HCT116 (cell line): ENCODE data around the gene KCNJ4. TPM values are rescaled to one million over a fixed set of nuclear protein-coding genes. Genes with fewer than 3 reads are reported as not detected.

Experiments
- ATAC-seq: fragments of 200-7000 bp; cut with Tn5 transposase; 2 replicates; pipeline ENCODE4 v1.9.1; 2020; ENCODE audit warnings: mild to moderate bottlenecking, moderate library complexity
- BruUV-seq: library from RNA; stranded (reverse); fragments of 400-500 nt; replicated peaks from 2 replicates; lab custom pipeline; 2021; lab: Mats Ljungman, UMichigan
- CTCF ChIA-PET: fragments of 300-600 bp; sonication (Branson Sonifier 250); formaldehyde crosslinking; loops from one replicate; lab custom pipeline; 2021; ENCODE audit warnings: antibody characterized with exemption; lab: Charles Lee
- POLR2A ChIA-PET: fragments of 300-600, 350-600 bp; sonication (Branson Sonifier 250); formaldehyde crosslinking; loops from one replicate; lab custom pipeline; 2021; ENCODE audit warnings: antibody characterized with exemption; lab: Charles Lee
- RAD21 ChIA-PET, 2 experiments: fragments of 300-600 bp; sonication (Branson Sonifier 250); formaldehyde crosslinking; loops; one replicate each; lab custom pipeline; 2023; ENCODE audit warnings: low total read pairs in 2 of 2; ENCODE audit not compliant: uncharacterized antibody in 2 of 2, unreplicated experiment in 2 of 2, low non-redundant PET in 1 of 2; lab: Charles Lee
- DNase-seq: peaks from one replicate; pipeline ENCODE4 v3.0.0-alpha.2; 2010; ENCODE audit warnings: low read depth, low spot score
- H2AFZ ChIP-seq: fragments of 200-600 bp; shearing (Covaris generic), sonication (generic); 2 replicates; pipeline ENCODE4 v1.6.1; 2017; ENCODE audit warnings: low read depth, mixed run types, mixed read lengths, antibody characterized with exemption, low read length; ENCODE audit not compliant: poor library complexity, severe bottlenecking
- H3K27ac ChIP-seq: 2 replicates; pipeline ENCODE4 v1.5.1; 2012; ENCODE audit warnings: low read depth, low read length
- H3K27me3 ChIP-seq: fragments of 200-600 bp; sonication (generic); 2 replicates; pipeline ENCODE4 v1.6.1; 2016; ENCODE audit warnings: mixed run types, low read length, mixed read lengths; ENCODE audit not compliant: insufficient read depth
- H3K36me3 ChIP-seq, 2 experiments: fragments of 200-500 bp in 1 of 2; fragments of 200-600 bp in 1 of 2; sonication (Bioruptor generic) in 1 of 2; sonication (generic) in 1 of 2; 2 replicates each; pipeline versions ENCODE4 v1.5.1 to v1.6.1; 2014 to 2016; ENCODE audit warnings: low read length in 2 of 2, inconsistent platforms in 1 of 2, mixed read lengths in 1 of 2, mixed run types in 1 of 2; ENCODE audit not compliant: insufficient read depth in 2 of 2, control insufficient read depth in 1 of 2
- H3K4me1 ChIP-seq, 2 experiments: fragments of 200-600 bp in 1 of 2; sonication (generic) in 1 of 2; 2 replicates each; pipeline versions ENCODE4 v1.5.1 to v1.6.1; 2012 to 2017; ENCODE audit warnings: low read length in 2 of 2, inconsistent platforms in 1 of 2, mild to moderate bottlenecking in 1 of 2, mixed read lengths in 1 of 2, mixed run types in 1 of 2, moderate library complexity in 1 of 2; ENCODE audit not compliant: insufficient read depth in 2 of 2, control insufficient read depth in 1 of 2
- H3K4me2 ChIP-seq: fragments of 200-600 bp; sonication (generic); 2 replicates; pipeline ENCODE4 v1.6.1; 2017; ENCODE audit warnings: mixed run types, low read length, mixed read lengths
- H3K4me3 ChIP-seq, 2 experiments: fragments of 200-600 bp in 1 of 2; sonication (generic) in 1 of 2; replicated peaks in 1 of 2; 2 replicates each; pipeline ENCODE4 v1.5.1; 2011 to 2016; ENCODE audit warnings: low read length in 2 of 2, control low read depth in 1 of 2, low read depth in 1 of 2, mild to moderate bottlenecking in 1 of 2, mixed read lengths in 1 of 2, mixed run types in 1 of 2
- H3K79me2 ChIP-seq: fragments of 200-600 bp; sonication (generic); 2 replicates; pipeline ENCODE4 v1.6.1; 2017; ENCODE audit warnings: mild to moderate bottlenecking, mixed run types, low read length, moderate library complexity, mixed read lengths; ENCODE audit not compliant: insufficient read depth
- H3K9ac ChIP-seq: fragments of 200-600 bp; sonication (generic); 2 replicates; pipeline ENCODE4 v1.6.1; 2016; ENCODE audit warnings: low read length, mixed read lengths
- H3K9me2 ChIP-seq: fragments of 200-600 bp; sonication (generic), shearing (Covaris generic); 2 replicates; pipeline ENCODE4 v1.6.1; 2017; ENCODE audit warnings: mixed run types, mild to moderate bottlenecking, moderate library complexity; ENCODE audit not compliant: insufficient read depth
- H3K9me3 ChIP-seq, 2 experiments: fragments of 200-500 bp in 1 of 2; fragments of 200-600 bp in 1 of 2; sonication (Bioruptor generic) in 1 of 2; sonication (generic) in 1 of 2; 2 replicates each; pipeline ENCODE4 v1.6.1; 2014 to 2017; ENCODE audit warnings: low read length in 2 of 2, mixed read lengths in 2 of 2, inconsistent platforms in 1 of 2, low read depth in 1 of 2, mild to moderate bottlenecking in 1 of 2, mixed run types in 1 of 2, moderate library complexity in 1 of 2; ENCODE audit not compliant: control insufficient read depth in 1 of 2, insufficient read depth in 1 of 2
- H4K20me1 ChIP-seq: fragments of 200-600 bp; sonication (generic), shearing (Covaris generic); 2 replicates; pipeline ENCODE4 v1.6.1; 2017; ENCODE audit warnings: mixed run types, mild to moderate bottlenecking, moderate library complexity; ENCODE audit not compliant: insufficient read depth
- CBX3 ChIP-seq: IDR thresholded peaks from 2 replicates; pipeline ENCODE4 v1.6.1; 2012; ENCODE audit warnings: low read depth
- CEBPB ChIP-seq: IDR thresholded peaks from 2 replicates; pipeline ENCODE4 v1.6.1; 2012; ENCODE audit warnings: low read depth
- EGR1 ChIP-seq: IDR thresholded peaks from 2 replicates; pipeline ENCODE4 v1.6.1; 2012; ENCODE audit warnings: low read depth
- EZH2 ChIP-seq: fragments of 200-600 bp; sonication (generic); IDR thresholded peaks from 2 replicates; pipeline ENCODE4 v1.6.1; 2017; ENCODE audit warnings: antibody characterized with exemption, mixed run types
- EZH2phosphoT487 ChIP-seq: fragments of 200-600 bp; IDR thresholded peaks from 2 replicates; pipeline ENCODE4 v1.6.1; 2018; ENCODE audit warnings: antibody characterized with exemption, borderline replicate concordance
- FOSL1 ChIP-seq: IDR thresholded peaks from 2 replicates; pipeline ENCODE4 v1.6.1; 2012; ENCODE audit warnings: low read depth
- JUND ChIP-seq: IDR thresholded peaks from 2 replicates; pipeline ENCODE4 v1.6.1; 2012
- POLR2AphosphoS5 ChIP-seq: IDR thresholded peaks from 2 replicates; pipeline ENCODE4 v1.6.1; 2011; ENCODE audit warnings: mild to moderate bottlenecking, low read depth, low read length, moderate library complexity
- RAD21 ChIP-seq: IDR thresholded peaks from 2 replicates; pipeline ENCODE4 v1.6.1; 2012; ENCODE audit warnings: low read depth, mild to moderate bottlenecking
- SIN3A ChIP-seq: IDR thresholded peaks from 2 replicates; pipeline ENCODE4 v1.6.1; 2012; ENCODE audit warnings: low read depth
- SRF ChIP-seq: IDR thresholded peaks from 2 replicates; pipeline ENCODE4 v1.6.1; 2012; ENCODE audit warnings: low read depth
- TCF7L2 ChIP-seq: IDR thresholded peaks from 2 replicates; pipeline ENCODE4 v1.7.0; 2011; ENCODE audit warnings: borderline replicate concordance, inconsistent platforms; ENCODE audit not compliant: insufficient read depth, insufficient read length; ENCODE audit errors: extremely low read depth
- intact Hi-C: fragments of 100-400 bp; cut with micrococcal nuclease; formaldehyde crosslinking; loops from 2 replicates; pipeline ENCODE4 v1.10.0; 2022
- total RNA-seq: library from RNA; stranded (reverse); gene quantifications from one replicate; pipeline ENCODE4 v1.2.1, GENCODE V29; 2021; ENCODE audit not compliant: unreplicated experiment
- TF ChIP-seq, protein P1 (sequence below): IDR thresholded peaks from 2 replicates; pipeline ENCODE4 v1.6.1; 2012; ENCODE audit warnings: low read depth
- TF ChIP-seq, protein P2 (sequence below): IDR thresholded peaks from 2 replicates; pipeline ENCODE4 v1.6.1; 2012

The KCNJ4 gene
- total RNA-seq, 1 experiment from 2014 or later = not detected

DNA sequence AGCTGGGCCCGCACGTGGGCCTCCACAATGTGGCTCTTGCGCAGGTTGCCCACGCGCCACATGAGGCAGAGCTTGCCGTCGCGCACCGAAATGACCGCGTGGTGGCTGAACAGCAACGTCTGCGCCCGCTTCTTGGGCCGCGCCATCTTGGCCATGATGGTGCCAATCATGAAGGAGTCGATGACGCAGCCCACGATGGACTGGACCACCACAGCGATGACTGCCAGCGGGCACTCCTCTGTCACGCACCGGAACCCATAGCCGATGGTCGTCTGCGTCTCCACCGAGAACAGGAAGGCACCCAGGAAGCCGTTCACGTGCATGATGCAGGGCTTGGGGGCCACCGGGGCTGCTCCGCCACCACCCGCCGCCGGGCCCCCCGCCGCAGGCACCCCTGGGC, 27.5 kb downstream of the KCNJ4 start:
- CTCF ChIA-PET = no interaction called here
- POLR2A ChIA-PET = no interaction called here

DNA sequence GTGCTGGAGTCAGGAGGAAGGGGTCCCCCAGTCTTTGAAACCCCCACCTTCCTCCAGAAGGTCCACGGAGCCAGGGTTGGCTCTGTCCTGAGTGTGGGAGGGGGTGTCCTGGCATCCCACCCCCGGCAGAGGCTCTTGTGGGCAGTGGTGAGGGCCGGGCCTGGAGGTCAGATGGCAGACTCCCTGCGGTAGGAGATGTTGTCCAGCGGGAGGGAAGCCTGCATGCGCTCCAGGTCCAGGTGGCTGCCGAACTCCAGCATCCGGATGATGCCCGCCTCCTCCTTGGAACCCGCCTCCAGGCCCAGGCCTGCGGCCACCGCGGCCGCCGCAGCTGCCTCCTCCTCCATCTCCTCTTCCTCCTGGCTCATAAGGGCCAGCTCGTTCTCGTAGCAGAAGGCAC, 28.4 kb downstream of the KCNJ4 start:
- H3K79me2 ChIP-seq = no peaks in the 10 kb centered on the region
- ChIA-PET CTCF (no interaction called here), RAD21 (no interaction called here), POLR2A (no interaction called here)
- H3K4me2 ChIP-seq = no peak overlapping the region
- peaks cover 8 to 32% of the 10 kb centered on the region in 2 experiments for H3K4me1 ChIP-seq
- no peak overlapping the region for H2AFZ ChIP-seq
- H4K20me1 ChIP-seq = no peaks in the 10 kb centered on the region
- no peaks in the 10 kb centered on the region for H3K36me3 ChIP-seq
- ATAC-seq (no peak), DNase-seq (no peak)
- no peak overlapping the region for H3K4me3 ChIP-seq
- BruUV-seq = no TSS peak
- H3K9ac ChIP-seq = no peak overlapping the region
- TF ChIP-seq CBX3 (no peak), TCF7L2 (no peak), FOSL1 (no peak), POLR2AphosphoS5 (no peak), SIN3A (no peak), JUND (no peak), EGR1 (no peak), EZH2 (no peak)
- TF ChIP-seq, protein P1, sequence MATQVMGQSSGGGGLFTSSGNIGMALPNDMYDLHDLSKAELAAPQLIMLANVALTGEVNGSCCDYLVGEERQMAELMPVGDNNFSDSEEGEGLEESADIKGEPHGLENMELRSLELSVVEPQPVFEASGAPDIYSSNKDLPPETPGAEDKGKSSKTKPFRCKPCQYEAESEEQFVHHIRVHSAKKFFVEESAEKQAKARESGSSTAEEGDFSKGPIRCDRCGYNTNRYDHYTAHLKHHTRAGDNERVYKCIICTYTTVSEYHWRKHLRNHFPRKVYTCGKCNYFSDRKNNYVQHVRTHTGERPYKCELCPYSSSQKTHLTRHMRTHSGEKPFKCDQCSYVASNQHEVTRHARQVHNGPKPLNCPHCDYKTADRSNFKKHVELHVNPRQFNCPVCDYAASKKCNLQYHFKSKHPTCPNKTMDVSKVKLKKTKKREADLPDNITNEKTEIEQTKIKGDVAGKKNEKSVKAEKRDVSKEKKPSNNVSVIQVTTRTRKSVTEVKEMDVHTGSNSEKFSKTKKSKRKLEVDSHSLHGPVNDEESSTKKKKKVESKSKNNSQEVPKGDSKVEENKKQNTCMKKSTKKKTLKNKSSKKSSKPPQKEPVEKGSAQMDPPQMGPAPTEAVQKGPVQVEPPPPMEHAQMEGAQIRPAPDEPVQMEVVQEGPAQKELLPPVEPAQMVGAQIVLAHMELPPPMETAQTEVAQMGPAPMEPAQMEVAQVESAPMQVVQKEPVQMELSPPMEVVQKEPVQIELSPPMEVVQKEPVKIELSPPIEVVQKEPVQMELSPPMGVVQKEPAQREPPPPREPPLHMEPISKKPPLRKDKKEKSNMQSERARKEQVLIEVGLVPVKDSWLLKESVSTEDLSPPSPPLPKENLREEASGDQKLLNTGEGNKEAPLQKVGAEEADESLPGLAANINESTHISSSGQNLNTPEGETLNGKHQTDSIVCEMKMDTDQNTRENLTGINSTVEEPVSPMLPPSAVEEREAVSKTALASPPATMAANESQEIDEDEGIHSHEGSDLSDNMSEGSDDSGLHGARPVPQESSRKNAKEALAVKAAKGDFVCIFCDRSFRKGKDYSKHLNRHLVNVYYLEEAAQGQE = no peak
- TF ChIP-seq, protein P2, sequence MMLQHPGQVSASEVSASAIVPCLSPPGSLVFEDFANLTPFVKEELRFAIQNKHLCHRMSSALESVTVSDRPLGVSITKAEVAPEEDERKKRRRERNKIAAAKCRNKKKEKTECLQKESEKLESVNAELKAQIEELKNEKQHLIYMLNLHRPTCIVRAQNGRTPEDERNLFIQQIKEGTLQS = no peak
- no peak overlapping the region for H3K27ac ChIP-seq
- intact Hi-C loops = no loop called here
- no peaks in the 10 kb centered on the region for H3K9me2 ChIP-seq
- no peaks in the 10 kb centered on the region for H3K27me3 ChIP-seq
- H3K9me3 ChIP-seq = no peaks in the 10 kb centered on the region

More for the DNA sequence above, 27.5 kb downstream of the KCNJ4 start:
- no peak overlapping the region for H3K4me2 ChIP-seq
- intact Hi-C loops = no loop called here
- H3K36me3 ChIP-seq = no peaks in the 10 kb centered on the region
- no peaks in the 10 kb centered on the region for H3K27me3 ChIP-seq
- H3K79me2 ChIP-seq = no peaks in the 10 kb centered on the region
- H3K27ac ChIP-seq = no peak overlapping the region
- H3K9me2 ChIP-seq = no peaks in the 10 kb centered on the region
- DNase-seq = no peak
- RAD21 ChIA-PET = no interaction called here
- H2AFZ ChIP-seq = no peak overlapping the region
- no peak for ATAC-seq
- no TSS peak for BruUV-seq
- no peak overlapping the region for H3K4me3 ChIP-seq
- no peaks in the 10 kb centered on the region for H3K9me3 ChIP-seq
- TF ChIP-seq EZH2 (no peak), RAD21 (no peak), SRF (no peak), SIN3A (no peak), EZH2phosphoT487 (no peak), CEBPB (no peak)
- TF ChIP-seq, protein P2 = no peak
- peaks cover 4 to 35% of the 10 kb centered on the region in 2 experiments for H3K4me1 ChIP-seq
- no peaks in the 10 kb centered on the region for H4K20me1 ChIP-seq
- H3K9ac ChIP-seq = no peak overlapping the region
